T-helper 22 cell (primary cell): Measurements from ENCODE around the gene ADSS1.

Source experiments
- DNase-seq: peaks from one replicate; pipeline ENCODE4 v3.0.0-alpha.2; 2020; ENCODE audit warnings: low read depth

ADSS1 gene

GRCh38 chr14:104770851-104771272 lies 46.8 kb downstream of the ADSS1 start:
- DNase-seq = no peak

DNA sequence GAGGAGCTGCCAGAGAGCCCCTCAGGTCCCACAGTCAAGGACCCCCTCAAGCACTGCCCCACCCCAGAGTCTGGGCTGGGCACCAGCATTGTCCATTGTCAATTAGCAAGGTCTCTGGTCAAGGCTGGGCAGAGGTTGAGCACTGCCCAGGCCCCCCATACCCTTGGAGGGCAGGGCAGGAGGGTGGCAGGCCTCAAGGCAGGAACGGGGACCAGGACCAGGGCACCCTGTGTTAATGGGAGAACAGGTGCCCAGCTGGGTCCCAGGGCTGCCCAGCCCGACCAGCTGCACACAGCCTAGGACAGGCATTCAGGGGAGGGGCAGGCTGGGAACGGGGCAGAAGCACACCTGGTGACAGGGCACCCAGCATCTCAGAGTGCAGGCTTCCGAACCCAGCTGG lies 47.3 kb downstream of the ADSS1 start:
- no peak for DNase-seq

- DNase-seq = no peak
These were observed 48.1 kb downstream of the ADSS1 start for GRCh38 chr14:104771918-104772706.

GRCh38 chr14:104772707-104773504 lies 48.9 kb downstream of the ADSS1 start:
- DNase-seq = no peak

- DNase-seq = no peak
These were observed 49.8 kb downstream of the ADSS1 start for GRCh38 chr14:104773505-104774452.

DNA sequence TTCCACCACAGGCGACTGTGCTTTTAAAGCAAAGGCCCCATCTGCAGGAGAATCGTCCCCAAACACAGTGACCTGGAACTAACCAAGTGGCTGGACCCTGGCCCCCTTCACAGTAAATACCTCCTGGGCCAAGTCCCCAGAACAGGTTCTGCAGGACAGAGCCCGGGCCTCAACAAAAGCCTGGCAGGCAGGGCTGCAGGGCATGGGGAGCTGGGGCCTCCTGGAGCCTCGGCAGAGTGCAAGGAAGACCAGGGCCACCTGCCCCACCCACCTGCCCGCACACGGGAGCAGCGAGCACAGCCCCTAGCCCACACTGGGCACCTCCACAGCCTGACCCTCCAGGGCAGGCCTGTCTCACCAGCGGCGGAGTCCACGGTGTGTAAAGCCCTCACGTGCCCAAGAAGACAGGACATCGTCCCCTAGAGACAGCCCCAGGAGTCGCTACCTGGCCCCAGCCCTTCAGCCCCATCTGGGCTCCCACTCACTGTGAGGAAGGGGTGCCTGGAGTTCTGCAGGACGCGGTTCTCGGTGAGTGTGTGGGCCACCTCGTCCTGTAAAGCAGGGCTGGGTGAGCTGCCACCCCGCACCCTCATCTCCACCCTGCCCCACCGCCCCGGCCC lies 50.5 kb downstream of the ADSS1 start:
- DNase-seq = no peak

DNA sequence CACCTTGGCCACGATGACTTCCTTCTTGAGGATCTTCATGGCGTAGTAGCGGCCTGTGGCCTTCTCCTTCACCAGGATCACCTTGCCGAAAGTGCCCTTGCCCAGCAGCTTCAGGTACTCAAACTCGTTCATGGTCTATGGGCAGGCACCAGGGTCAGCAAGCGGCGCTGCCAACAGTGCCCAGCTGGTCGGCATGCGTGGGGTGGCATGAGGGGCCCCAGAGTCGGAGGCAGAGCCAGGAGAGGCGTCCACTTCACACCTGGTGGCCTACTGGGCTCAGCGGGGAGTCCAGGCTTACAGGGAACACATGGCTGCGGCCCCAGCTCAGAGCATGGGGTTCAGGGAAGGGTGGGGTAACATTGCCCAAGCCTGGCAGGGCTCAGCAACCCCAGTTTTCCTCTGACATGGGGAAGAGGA lies 51.1 kb downstream of the ADSS1 start:
- DNase-seq = no peak

DNA sequence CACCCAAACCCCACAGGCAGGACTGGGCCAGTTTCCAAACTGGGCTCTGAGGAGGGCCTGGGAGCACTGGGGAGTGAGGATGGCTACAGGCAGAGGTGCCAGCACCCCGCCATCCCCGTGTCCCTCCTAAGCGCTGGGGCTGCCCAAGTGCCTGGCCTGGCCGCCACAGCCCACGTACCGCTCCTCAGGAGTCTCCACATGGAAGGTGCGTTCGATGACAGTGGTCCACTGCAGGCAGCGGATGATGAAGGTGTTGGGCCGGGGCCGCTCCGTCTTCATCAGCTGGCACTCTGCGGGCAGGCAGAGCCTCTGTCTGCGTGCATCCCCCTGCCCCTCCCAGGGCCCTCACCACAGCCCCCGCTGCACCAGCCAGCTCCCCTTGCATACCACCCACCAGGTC lies 52.5 kb downstream of the ADSS1 start:
- no peak for DNase-seq

GRCh38 chr14:104776961-104777807 lies 53.2 kb downstream of the ADSS1 start:
- DNase-seq = no peak

- no peak for DNase-seq
These were observed 53.8 kb downstream of the ADSS1 start for GRCh38 chr14:104777808-104778249.

GRCh38 chr14:104778694-104779331 lies 54.8 kb downstream of the ADSS1 start:
- no peak for DNase-seq

GRCh38 chr14:104779776-104780512 lies 55.9 kb downstream of the ADSS1 start:
- no peak for DNase-seq

- no peak for DNase-seq
These were observed 56.5 kb downstream of the ADSS1 start for GRCh38 chr14:104780513-104781030.

DNA sequence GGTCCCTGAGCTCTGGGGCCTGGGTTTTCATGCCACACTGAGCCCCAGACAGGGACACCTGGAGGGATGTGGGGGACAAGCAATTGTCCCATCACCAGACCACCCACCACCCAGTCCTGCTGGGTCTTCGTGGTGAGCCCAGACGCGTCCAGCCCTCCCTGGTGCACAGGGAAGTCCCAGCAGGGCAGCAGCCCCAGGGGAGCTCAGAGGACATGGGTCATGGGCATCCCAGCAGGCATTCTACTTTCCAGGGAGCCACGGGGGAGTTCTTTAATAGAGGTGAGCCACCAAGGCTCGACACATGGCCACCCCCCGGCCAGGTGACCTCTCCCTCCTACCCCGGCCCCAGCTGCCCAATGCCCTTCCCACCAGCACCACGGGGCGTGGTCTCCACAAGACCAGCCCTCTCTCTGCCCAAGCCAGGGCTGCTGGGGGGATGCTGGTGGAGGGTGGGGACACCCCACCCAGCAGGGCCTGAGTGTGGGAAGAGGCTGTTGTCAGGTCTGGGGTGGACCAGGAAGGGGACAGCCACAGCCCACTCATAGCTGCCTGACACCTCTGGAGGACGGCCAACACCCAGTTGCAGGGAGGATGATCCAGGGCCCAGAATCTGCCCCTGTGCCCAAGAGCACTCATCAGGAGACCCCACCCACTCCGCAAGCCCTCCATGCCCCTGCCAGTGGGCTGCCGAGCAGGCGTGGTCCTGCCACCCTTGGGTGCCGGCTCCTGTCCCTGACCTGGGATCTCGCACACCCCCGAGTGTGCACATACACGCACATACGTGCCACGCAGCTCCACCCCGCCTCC lies 57.4 kb downstream of the ADSS1 start:
- DNase-seq = no peak

DNA sequence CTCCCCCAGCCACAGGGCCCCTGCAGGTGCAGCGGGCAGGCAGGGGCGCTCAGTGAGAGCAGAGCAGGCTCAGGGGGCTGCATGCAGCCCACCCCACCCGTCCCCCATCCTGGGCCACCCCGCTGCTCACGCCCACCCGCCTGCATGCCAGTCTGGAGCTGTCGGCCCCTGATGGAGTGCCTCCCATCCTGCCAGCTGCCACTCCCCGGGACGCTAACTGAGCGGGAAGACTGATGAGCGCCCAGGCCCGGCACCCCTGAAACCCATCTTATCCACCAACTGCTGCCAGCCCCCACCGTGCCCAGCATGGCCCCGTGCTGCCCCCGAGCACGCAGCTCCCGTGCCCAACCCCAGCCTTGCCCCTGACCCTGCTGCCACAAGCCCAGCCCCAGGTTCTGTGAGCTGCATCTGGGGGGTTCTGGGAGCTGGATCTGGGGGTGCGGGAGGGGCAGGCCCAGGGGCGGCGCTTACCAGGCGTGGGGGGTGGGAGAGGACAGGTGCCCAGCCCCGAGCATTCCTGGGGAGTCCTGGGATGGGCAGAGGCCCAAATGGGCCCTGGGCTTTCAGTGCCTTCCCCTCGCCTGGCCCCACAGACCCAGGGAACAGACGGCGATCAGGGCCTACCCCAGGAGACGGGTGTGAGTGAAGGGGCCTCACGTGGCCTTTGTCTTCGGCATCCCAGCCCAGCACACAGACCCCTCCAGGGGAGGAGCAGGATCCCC lies 58.2 kb downstream of the ADSS1 start:
- DNase-seq = no peak

DNA sequence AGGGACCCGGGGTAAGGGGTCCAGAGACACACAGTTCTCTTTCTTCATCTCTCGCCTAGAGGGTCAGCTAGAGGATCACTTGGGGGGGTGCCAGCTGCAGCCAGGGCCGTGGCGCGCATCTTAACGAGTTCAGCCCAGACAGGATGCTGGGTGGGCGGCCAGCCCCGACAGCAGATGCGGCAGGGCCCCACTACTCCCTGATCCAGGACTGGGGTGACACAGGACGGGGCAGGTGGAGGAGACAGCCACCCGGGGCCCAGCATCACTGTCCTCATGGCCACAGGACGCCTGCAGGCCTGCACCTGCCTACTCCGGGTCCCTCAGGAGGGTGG lies 58.7 kb downstream of the ADSS1 start:
- no peak for DNase-seq

GRCh38 chr14:104783484-104784217 lies 59.6 kb downstream of the ADSS1 start:
- no peak for DNase-seq
